Stimulated activated CD8-positive, alpha-beta memory T cell treated with anti-CD3 and anti-CD28 coated beads, Interleukin-15, amount 100 ng/mL, for 24 hours (primary cell): ENCODE measurements around the gene TEAD3.

Experiments used
- DNase-seq: peaks from one replicate; pipeline ENCODE4 v3.0.0-alpha.2; 2020; ENCODE audit warnings: low read depth

The TEAD3 gene

DNA sequence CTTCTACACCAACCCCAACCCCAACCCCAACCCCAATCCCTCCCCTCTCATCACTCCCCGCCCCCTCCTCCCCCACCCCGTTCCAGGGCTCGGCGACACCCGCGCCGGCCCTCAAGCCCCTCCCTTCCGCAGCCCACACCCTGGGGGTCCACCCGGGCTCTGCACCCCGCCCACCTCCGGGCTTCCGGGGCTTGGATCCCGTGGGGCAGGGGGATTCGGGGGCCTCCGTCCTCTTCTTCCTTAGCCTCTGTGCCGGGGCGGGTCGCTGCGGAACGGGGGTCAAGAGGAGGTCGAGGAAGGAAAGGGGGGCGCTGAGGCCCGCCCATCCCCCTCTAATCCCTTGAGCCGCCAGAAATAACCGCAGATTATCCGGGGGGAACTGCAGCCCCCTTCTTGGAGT lies 15.1 kb upstream of the TEAD3 start:
- DNase-seq: no peak

DNA sequence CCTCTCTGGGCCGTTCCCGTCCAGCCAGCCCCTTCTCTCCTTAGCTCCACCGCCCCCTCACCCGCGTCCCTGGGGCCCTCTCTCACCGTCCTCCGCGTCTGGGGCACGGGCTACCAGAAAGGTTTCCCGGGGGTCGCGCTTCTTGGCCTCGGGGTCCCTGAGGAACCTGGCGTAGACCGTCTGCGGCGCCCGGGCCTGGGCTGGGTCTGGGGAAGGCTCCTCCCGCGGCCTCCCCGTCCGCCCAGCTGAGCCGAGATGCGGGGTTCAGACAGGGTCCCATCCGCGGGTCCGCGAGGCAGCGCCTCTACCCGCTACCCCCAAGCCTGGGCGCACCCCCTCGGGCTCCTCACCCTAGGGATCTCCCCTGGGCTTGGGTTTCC lies 14.7 kb upstream of the TEAD3 start:
- no peak for DNase-seq

DNA sequence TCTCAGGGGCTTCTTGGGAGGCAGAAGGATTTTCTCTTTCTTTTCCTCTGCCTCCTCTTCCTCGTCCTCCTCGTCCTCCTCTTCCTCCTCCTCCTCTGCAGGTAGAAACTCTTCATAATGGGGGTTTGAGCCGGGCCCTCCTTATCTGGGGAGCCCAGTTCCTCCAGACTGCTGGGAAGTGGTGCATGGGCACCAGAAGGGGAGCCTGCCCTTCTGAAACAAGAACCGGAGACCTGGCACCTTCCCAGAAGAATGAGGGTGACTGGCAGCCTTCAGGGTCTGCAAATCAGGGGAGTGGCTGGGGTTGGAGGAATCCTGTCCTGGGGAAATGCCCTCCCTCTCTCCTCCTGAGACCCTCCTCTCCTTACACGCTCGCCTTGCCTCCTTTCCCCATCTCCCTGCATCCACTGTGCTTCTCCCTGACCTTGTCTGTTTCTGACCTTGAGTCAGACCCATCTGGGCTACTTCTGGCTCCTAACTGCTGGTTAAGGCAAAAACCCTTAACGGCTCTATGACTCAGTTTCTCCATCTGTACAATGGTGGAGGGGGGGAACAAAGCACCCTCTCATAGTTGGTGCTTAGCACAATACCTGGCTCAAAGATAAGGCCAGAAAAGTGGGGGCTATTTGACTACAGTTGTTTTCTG lies 14.2 kb upstream of the TEAD3 start:
- no peak for DNase-seq

DNA sequence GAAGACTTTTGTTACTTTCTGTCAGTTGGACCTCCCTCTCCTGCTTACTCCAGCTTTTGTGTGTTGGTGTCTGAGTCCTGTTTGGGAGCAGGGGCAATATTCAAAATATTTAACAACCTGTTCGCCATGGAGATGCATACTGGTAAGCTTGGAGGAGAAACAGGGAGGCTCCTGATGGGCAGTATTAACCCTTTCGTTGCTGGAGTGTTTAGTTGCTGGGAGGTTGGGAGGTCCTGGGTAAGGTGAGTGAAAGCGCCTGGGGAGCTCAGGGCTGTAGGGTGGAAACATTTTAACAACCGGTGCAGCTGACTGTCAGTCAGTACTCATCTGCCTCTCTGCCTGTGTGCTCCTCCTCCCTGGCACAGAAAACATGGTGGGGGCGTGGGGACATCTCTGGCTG lies 11.7 kb upstream of the TEAD3 start:
- DNase-seq: no peak

DNA sequence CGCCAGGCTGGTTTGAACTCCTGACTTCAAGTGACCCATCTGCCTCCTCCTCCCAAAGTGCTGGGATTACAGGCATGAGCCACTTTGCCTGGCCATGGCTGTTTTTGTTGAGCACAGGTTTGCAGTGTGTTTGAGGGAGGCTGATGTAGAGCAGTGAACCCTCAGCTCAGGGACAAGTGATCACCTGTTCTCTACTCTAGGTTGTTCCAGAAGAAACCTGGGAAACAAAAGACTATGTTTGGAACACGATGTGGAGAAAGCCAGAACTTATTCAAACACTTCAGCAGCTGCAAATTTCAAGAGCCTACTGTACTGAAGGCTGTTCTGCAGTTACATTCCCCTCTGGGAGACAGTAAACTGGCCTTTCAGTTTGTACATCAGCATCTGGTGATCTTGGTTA lies 11.1 kb upstream of the TEAD3 start:
- no peak for DNase-seq

DNA sequence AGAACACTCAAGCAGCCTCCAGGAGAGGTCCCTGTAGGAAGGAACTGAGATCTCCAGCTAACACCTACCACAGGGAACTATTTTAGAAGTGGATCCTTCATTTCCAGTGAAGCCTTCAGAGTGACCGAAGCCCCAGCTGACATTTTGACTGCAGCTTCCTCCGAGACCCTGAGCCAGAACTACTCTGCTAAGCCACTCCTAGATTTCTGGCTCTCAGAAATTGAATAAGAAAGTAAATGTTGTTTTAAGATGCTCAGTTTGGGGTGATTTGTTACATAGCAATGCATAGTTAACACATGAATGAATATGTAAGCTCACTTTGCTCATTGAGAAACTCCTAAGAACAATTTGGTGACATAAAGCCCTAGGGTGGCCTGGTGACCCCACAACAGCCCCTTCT lies 10.3 kb upstream of the TEAD3 start:
- no peak for DNase-seq

DNA sequence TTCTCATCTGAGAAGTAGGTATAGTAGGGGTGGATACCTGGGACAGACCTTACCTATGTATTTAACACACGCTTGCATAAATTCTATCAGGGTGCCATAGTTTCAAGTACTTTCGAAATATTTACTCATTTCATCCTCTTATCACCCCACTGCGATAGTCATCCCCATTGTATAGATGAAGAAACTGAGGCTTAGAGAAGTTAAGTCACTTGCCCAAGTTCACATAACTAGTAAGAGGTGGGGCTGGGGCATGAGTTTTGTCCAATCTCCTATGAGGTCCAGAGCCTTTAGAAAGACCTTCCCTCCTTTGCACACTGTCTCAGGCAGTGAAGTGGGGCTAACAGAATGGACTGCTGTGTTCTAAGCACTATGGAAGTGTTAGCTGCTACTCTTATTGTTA lies 9.7 kb upstream of the TEAD3 start:
- DNase-seq: no peak

DNA sequence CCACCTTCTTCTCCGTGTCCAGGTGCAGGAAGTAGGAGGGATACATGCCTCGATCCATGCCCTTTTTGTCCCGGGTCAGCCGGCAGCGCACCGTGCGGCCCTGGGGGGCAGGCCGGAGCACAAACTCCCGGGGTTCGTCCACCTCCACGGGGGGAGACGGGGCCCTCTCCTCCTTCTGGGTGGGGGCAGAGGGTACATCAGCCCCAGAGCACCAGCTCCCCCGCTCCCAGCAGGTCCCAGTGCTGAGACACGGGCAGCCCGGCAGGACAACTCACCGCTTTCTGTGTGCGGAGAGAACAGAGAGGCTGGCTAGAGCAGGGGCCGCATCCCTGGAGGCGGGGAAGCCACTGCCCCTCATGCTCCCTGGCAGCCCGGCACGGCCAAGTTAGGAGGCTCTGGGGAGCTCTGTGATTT lies 9.1 kb upstream of the TEAD3 start:
- no peak for DNase-seq

DNA sequence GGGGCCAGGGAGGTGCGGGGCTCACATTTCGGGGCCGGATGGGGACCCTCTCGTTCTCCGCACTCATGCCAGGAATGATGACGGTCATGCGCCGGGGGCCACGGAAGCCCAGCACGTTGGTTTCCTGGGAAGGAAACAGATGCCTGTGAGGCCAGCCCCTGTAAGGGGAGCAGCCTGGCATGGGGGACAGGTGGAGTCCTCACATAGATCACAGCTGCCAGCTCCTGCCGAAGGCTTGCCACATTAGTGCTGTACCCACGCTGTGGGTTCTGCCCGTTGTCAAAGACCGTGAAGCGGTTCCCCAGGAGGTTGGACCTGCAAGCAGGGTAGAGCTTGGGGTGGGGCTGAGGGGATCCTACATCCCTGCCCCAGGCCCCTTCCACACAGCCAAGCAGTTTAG lies 6.7 kb upstream of the TEAD3 start:
- DNase-seq: no peak

DNA sequence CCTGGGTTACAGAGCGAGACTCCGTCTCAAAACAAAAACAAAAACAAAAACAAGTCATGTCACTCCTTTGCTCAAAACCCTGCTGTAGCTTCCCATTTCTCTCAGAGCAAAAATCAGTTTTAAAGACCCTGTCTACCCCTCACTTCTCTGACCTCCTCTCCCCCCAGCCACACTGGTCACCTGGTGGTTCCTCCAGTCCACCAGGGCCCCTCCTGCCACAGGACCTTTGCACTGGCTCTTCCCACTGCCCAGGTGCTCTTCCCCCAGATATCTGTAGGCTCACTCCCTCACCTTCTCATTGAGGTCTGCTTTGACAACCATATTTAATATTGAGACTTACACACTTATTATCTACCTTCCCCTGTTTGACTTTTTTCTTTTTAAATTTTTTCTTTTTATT lies 4.9 kb upstream of the TEAD3 start:
- DNase-seq: no peak

DNA sequence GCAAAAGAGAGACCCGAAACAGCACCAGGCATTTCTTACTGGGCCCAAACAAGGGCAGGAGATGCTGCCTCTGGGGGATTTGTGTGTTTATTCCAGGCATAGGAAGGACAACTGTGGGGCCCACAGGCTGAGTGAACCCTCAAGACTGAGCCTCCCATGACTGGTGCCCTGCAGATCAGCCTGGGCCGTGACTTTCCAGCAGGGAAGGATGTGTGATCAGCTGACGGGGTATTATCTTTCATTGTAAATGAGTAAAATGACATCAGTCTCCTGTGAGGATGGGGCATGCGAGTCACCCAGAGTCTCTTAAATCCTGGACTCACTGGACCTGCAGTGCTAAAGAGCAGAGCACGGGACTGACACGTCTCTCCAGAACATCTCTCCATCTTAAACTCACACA lies 3.9 kb upstream of the TEAD3 start:
- DNase-seq: no peak

DNA sequence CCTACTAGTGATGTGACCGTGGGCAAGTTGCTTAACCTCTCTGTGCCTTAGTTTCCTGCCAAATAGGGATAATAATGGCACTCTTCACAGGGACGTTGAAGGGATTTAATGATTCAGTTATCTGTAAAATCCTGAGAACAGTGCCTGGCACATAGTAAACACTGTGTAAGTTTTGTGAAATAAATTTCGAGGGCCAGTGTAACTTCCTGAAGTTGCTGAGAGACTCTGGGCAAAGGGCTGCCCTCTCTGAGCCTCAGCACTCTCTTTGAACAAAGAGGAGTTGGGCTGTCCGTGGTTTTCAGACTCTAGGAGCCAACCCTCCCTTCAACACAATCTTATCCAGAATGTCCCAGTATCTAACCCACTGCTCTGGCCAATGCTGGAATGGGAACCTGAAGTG lies 2.5 kb upstream of the TEAD3 start:
- DNase-seq: no peak

DNA sequence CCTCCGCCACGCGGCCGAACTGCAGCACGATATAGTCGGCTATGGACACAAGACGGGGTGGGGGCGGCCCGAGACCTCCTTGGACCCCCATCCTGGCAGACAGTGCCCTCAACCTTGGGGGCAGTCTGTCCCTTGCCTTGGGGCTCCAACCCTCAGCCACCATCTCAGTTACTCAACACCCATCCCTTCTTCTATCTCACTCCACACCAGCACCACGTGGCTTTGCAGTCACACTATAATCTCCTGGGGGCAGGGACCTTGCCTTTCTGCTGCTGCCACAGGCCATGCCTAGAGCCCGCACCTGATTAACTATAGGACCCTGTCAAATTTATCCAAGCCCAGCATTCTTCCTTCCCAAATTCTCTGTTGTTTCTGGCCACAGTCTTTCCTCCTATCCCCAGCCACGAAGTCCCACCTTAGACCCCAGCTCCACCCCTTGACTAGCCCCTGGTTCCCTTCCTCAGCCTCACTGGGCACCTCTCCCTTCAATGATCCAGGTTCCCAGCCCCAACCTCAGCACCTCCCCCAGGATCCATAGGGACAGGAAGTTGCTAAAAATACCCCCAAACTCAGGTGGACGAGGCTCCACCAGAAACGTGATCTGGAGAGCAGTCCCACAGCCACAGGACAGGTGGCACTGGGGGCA lies 1.7 kb upstream of the TEAD3 start:
- no peak for DNase-seq

DNA sequence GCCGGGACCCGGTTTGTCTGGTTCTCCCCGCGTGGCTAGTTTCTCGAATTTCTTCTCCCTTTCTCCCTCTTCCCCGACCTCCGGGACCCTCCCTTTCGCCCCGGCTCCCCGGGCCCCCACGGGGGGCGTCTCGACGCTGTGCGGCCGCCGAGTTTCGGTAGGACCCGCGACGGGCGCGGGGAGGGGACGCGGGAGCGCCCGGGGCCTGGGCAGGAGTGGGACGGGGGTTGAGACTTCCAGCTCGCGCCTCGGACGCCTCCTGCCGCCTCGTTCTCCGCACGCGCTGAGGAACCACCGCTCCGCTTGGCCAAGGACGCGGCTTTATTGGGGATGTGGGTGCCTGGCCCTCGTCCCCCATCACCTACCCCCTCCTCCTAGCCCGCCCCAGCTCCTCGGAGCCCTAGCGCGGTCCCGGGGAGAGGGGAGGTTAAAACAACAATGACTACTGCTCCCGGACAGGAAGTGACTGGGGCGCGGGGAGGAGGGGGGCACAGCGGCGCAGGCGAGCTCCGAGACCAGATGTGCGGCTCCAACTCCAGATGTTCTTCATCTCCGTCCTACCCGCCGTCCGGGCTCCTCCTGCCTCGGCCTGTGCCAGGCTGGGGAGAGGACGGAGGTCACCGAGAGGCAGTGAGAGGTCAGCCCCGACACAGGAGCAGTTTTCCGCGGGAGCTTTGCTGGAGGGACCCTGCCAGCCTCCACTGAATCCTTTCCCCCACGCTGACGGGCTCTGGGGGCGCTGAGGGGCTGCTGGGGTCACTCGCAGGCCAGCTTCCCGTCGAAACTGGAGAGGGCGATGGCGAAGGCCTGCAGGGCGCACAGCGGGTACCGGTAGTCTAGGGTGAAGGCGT lies 917 bp upstream of the TEAD3 start:
- DNase-seq: no peak

DNA sequence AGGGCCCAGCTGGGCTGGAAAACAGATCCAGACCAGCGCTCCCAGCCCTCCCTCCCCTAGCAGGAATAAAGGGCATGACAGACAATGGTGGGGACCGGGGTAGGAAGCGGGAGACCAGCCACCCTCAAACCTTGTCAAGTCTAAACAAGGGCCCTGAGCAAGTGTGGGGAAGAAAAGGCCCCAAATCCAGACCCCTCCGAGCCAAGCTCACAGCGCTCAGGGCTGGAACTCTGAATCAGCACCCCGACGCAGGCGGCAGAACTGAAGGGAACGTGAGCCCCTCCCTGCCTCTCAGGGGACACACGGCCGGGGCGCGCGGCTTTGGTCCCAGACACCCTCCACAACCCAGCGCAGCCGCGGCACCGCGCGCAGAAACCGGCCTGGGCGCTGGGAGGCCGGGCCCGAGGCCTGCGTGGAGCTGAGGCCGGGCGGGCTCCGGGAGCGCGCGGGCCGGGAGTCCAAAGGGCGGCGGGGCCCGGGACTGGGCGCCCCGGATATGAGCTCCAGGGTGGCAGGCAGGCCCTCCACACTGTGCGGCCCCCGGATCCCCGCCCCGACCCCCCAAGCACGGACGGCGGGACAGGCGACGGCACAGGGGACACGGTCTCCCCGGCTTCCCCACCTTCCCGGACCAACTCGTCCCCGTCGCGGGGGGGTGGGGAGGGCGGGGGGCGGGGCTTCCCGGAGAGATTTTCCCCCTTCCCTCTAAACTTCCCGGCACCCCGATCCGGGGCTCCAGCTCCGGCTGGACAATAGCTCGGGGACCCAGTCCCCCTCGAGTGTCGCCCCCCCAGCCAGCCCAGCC lies 641 bp downstream of the TEAD3 start:
- no peak for DNase-seq

DNA sequence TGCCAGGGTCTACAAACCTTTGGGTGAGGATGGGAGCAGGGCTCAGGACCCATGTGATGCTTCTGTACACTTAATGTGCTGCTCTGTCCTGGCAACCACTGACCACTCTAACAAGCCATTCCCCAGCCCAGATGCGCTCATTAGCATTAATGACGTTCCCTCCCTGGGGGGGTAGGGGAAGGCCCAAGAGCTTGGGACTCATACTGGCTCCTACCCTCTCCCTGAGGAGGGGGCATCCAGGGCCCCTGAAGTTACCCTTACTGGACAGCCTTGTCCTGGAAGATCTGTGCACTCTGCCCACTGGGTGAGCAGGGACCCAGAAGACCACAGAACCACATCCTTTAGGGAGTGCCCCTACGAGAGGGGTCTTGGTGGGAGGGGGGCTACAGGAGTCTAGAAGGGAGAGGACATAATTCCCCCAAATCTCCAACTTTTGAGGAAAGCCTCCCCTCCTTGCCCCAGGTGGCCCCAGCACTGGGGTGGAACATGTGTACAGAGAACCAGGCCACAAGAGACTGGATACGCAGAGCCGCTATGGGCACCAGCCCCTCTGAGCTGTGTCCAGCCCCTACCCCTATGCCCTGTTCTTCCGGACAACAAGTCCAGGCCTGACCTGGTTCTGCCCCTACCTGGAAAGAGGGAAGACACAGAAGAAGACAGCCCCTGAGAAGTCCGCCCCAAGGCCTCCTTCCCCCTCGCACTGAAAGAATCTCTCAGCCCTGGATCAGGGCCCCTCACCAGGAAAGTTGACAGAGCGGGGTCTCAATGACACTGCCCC lies 1.4 kb downstream of the TEAD3 start:
- DNase-seq: no peak

DNA sequence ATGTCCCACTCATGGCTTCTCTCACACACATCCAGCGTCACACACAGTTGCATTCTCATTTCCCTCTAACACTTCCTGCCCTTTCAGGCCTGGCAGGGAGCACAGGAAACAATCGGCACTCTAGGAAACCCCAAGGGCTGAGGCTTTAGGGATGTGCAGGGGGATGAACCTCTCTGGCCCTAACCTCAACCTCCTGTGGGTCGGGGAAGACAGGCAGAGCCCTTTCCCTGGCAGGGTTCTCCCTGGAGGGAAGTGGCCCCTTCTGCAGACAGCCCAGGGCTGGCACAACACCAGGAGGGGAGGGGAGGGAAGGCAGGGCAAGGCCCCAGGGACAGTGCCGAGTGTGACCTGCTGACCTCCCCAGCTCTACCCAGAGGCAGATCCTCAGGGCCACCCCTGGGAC lies 2.7 kb downstream of the TEAD3 start:
- DNase-seq: no peak

DNA sequence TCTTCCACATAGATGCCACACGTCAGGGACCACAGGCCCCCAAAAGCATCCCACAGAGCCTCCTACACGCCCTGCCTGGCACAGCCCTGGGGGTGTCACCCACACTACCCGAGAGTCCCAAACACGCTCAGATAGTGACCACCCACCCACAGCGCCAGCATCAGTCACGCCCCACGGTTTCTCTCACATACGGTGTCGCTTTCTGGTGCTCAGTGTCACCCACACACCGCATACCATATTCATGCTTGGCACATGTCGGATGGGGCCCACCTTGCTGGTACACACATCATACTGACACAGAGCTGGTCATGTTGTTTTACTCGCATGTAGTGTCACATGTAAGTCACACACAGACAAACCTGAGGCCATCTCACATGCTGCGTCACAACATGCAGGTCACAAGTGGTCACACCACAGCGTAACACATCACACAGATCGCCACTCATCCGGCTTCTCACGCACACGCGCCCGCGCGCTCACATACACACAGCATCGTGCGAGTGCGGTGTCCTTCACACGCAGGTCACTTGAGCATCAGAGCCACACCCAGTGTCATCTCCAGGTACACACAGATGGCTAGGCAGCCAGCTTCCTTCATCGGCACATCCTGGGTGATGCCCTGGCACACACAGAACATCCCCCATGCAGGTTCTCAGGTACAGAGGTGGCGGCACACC lies 3.4 kb downstream of the TEAD3 start:
- no peak for DNase-seq

DNA sequence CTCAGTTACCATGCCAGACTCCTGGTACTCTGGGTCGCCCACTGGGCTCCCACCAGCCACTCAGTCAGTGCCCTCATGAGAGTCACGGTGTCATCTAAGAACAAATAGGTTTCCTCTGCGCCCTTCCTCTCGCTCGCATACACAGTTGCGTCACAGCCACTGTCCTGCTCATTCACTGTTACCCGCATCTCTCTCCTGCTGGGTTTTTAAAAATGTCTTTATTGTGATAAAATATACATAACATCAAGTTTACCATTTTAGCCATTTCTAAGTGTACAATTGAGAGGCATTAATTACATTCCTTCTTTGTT lies 4.0 kb downstream of the TEAD3 start:
- DNase-seq: no peak

DNA sequence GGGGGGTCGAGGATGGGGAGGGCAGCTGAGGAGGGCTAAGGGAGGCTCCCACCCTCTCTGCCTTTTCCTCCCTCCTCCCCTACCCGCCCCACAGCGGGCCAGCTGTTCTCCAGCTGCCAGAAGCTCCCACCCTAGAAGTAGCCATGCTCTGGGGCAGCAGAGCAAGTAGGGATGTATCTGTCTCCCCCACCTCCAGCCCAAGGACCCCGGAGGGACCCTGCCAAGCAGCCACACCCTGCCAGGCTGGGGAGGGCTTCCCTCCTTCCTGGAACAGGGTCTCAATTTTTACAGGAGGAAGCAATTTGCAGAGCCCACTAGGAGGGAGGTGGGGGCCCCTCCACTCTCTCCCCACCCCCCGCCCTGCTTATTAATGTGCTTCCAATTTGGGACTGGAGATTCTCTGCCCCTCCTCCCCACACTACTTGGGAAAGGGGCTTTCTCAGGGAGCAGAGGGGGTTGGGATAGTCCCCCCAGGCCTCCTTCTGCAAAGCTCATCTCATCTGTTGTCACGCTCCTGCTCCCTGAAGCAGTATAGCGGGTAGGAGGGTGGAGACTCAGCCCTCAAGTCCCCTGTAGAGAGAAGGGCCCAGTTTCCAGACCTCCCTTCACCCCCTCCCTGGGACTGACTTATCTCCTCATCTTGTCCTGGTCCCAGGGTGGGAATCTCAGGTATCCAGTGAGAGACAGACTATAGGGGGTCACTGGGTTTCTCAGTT lies 4.5 kb downstream of the TEAD3 start:
- no peak for DNase-seq
